T-helper 1 cell treated with Interleukin-12 subunit alpha and Interleukin-12 subunit beta and Interleukin-4 antibody, amounts not matched to agents 30 μg/mL and 1 μg/mL, for 36 hours (primary cell): ENCODE results near the gene PET117.

Source experiments
- H3K27ac Mint-ChIP-seq: one replicate; pipeline ENCODE4 v1.8.0; 2021; ENCODE audit warnings: mild to moderate bottlenecking, mixed read lengths
- H3K27me3 Mint-ChIP-seq: one replicate; pipeline ENCODE4 v1.8.0; 2021; ENCODE audit warnings: low read depth, mixed read lengths
- H3K36me3 Mint-ChIP-seq: one replicate; pipeline ENCODE4 v1.8.0; 2021; ENCODE audit warnings: low read depth, mixed read lengths
- H3K4me1 Mint-ChIP-seq: one replicate; pipeline ENCODE4 v1.8.0; 2021; ENCODE audit warnings: low read depth, mixed read lengths
- H3K4me3 Mint-ChIP-seq: one replicate; pipeline ENCODE4 v1.8.0; 2021; ENCODE audit warnings: mild to moderate bottlenecking, moderate library complexity, mixed read lengths
- H3K9me3 Mint-ChIP-seq: one replicate; pipeline ENCODE4 v1.8.0; 2021; ENCODE audit warnings: mixed read lengths

The PET117 gene

DNA sequence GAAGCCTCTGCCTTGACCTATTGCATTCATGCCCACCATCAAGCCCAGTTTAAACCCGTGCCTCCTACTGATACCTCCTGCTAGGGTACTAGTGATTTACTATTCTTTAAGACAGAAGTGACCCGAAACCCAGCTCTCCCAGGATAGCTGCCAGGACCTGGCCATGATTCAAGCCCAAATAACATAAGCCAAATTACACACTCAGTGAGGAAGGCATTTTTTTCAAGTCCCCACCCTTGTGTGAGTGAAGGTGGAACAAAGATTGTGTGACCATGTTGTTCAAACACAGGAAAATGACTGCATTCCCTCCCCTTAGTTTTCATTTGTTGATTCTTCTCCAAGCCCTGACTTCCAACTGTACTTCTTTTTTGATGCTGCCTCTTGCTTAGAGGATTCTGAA is 3.7 kb upstream of the PET117 start:
- Mint-ChIP-seq H3K27ac (no peak overlapping the region), H3K9me3 (peaks cover 7% of the 10 kb centered on the region), H3K36me3 (no peaks in the 10 kb centered on the region), H3K4me3 (no peak overlapping the region), H3K27me3 (peaks cover 4% of the 10 kb centered on the region), H3K4me1 (peaks cover 7% of the 10 kb centered on the region)

- peaks cover 8% of the 10 kb centered on the region for H3K36me3 Mint-ChIP-seq
- no peaks in the 10 kb centered on the region for H3K9me3 Mint-ChIP-seq
- H3K4me1 Mint-ChIP-seq = peaks cover 19% of the 10 kb centered on the region
- H3K4me3 Mint-ChIP-seq = peak overlapping the region; percentile 57
- H3K27ac Mint-ChIP-seq = peak overlapping the region; percentile 58
- peaks cover 4% of the 10 kb centered on the region for H3K27me3 Mint-ChIP-seq
Observed at GRCh38 chr20:18138266-18138582, 561 bp downstream of the PET117 start.

- Mint-ChIP-seq H3K9me3 (no peaks in the 10 kb centered on the region), H3K27ac (peak overlapping the region; percentile 58), H3K4me1 (peaks cover 19% of the 10 kb centered on the region), H3K36me3 (peaks cover 8% of the 10 kb centered on the region), H3K27me3 (peaks cover under 1% of the 10 kb centered on the region), H3K4me3 (peak overlapping the region; percentile 57)
Observed at GRCh38 chr20:18138639-18139583, 1.2 kb downstream of the PET117 start.

- no peak overlapping the region for H3K4me3 Mint-ChIP-seq
- no peaks in the 10 kb centered on the region for H3K27me3 Mint-ChIP-seq
- peaks cover 8% of the 10 kb centered on the region for H3K36me3 Mint-ChIP-seq
- no peak overlapping the region for H3K27ac Mint-ChIP-seq
- no peaks in the 10 kb centered on the region for H3K9me3 Mint-ChIP-seq
- H3K4me1 Mint-ChIP-seq = peaks cover 19% of the 10 kb centered on the region
Observed at GRCh38 chr20:18139832-18140231, 2.2 kb downstream of the PET117 start.

DNA sequence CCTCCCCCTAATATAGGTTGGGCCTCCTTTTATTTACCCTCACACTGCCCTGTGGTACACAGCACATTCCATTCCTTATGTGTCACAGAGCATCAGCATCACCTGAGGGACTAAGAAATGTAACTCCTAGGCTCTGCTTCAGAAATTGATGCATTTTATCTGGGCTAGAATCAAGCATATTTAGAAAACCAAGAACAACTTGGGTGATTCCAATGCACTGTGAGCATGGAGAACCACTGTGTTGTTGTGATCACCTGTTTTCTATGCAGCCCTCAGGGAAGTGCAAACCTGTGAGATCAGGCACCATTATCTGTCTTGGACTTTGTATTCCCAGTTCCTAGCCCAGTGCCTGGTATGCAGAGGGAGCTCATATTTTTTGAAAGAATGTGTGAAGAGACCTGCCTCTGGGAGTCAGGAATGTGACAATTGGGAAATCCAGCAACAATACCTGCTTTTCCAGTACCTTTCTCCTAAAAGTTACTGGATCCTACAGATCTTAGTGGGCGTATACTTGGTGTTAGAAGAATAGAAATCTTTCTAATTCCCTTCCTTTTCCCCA is 7.0 kb downstream of the PET117 start:
- Mint-ChIP-seq H3K9me3 (no peaks in the 10 kb centered on the region), H3K4me3 (no peak overlapping the region), H3K27ac (no peak overlapping the region), H3K4me1 (peaks cover 6% of the 10 kb centered on the region), H3K27me3 (no peaks in the 10 kb centered on the region), H3K36me3 (peaks cover 8% of the 10 kb centered on the region)

DNA sequence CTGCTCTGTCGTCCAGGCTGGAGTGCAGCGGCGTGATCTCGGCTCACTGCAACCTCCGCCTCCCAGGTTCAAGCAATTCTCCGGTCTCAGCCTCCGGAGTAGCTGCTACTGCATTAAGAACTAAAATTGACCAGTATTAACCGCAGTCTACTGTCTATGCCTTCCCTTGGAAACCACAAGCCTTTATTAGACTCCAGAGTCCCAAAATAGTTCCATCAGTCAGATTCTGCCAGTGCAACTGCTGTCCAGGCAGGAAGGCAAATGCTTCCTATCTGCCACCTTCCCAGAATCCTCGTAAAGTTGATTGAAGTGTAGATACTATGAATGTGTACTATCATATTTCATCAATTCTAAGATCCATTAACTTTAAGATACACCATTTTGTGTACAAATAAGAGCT is 16.7 kb downstream of the PET117 start:
- Mint-ChIP-seq H3K27ac (no peak overlapping the region), H3K36me3 (peaks cover 9% of the 10 kb centered on the region), H3K4me3 (no peak overlapping the region), H3K4me1 (no peaks in the 10 kb centered on the region), H3K27me3 (no peaks in the 10 kb centered on the region), H3K9me3 (no peaks in the 10 kb centered on the region)

DNA sequence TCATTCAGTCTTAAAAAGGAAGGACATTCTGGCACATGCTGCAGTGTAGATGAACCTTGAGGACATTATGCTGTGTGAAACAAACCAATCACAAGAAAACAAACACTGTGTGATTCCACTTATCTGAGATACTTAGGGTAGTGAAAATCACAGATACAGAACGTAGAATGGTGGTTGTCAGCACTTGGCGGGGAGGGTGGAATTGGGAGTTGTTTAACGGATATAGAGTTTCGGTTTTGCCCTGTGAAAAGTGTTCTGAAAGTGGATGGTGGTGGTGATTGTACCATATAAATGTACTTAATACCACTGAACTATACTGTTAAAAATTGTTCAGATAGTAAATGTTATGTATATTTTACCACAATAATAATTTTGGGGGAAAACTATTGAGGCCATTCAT is 18.4 kb downstream of the PET117 start:
- H3K4me3 Mint-ChIP-seq = no peak overlapping the region
- H3K9me3 Mint-ChIP-seq = no peaks in the 10 kb centered on the region
- no peak overlapping the region for H3K27ac Mint-ChIP-seq
- H3K27me3 Mint-ChIP-seq = no peaks in the 10 kb centered on the region
- no peaks in the 10 kb centered on the region for H3K4me1 Mint-ChIP-seq
- H3K36me3 Mint-ChIP-seq = peaks cover 9% of the 10 kb centered on the region

DNA sequence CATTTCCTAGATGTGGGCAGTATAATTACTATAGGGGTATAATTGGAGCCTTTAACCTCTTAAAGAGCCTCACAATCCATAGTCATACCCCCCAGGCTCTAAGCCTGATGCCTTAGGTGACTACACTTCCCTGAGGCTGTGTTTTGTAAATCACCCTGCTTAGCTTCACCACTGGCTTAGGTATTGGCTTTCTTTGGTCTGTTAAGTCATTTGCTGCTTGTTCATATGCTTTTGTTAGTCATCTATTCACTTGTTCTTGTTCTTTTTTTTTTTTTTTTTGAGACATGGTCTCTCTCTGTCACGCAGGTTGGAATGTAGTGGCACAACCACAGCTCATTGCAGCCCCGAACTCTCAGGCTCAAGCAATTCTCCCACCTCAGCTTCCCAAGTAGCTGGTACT is 26.7 kb downstream of the PET117 start:
- no peaks in the 10 kb centered on the region for H3K27me3 Mint-ChIP-seq
- peaks cover 19% of the 10 kb centered on the region for H3K4me1 Mint-ChIP-seq
- H3K27ac Mint-ChIP-seq = no peak overlapping the region
- no peak overlapping the region for H3K4me3 Mint-ChIP-seq
- H3K9me3 Mint-ChIP-seq = no peaks in the 10 kb centered on the region
- H3K36me3 Mint-ChIP-seq = peaks cover 20% of the 10 kb centered on the region

- Mint-ChIP-seq H3K9me3 (no peaks in the 10 kb centered on the region), H3K27ac (no peak overlapping the region), H3K4me1 (peaks cover 19% of the 10 kb centered on the region), H3K36me3 (peaks cover 20% of the 10 kb centered on the region), H3K27me3 (no peaks in the 10 kb centered on the region), H3K4me3 (no peak overlapping the region)
Observed at GRCh38 chr20:18165553-18165952, 27.9 kb downstream of the PET117 start.

DNA sequence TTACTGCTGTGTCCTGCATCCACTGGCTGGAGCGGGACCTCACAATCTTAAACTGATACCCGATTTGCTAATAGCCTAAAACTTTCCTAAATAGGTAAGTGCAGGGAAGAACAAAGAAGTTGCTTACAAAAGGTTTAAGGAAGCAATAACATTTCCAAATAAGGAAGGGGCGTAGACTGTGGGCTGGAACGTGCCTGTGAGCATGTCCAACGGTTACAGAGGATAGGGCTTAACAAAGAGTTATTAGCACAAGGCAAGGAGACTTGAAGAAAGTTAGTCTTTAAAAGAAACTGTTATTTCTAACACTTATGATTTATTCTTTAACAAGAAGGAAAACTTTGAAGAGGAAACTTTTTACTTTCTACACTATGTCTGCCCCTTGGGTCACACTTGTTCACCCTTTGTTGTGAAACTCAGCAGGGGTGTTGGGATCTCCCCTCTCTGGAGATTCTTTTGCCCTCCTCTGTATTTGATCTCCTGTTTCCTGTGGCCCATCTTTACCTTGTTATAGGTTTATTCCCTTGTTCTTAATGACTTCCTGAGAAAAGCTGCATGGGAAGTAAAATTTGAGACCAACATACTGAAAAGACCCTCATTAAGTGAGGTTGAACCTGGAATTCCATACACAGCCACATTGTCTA is 28.7 kb downstream of the PET117 start:
- Mint-ChIP-seq H3K4me1 (peaks cover 19% of the 10 kb centered on the region), H3K4me3 (no peak overlapping the region), H3K27ac (no peak overlapping the region), H3K27me3 (no peaks in the 10 kb centered on the region), H3K9me3 (no peaks in the 10 kb centered on the region), H3K36me3 (peaks cover 26% of the 10 kb centered on the region)

- no peak overlapping the region for H3K4me3 Mint-ChIP-seq
- no peak overlapping the region for H3K27ac Mint-ChIP-seq
- peaks cover 26% of the 10 kb centered on the region for H3K36me3 Mint-ChIP-seq
- peaks cover 19% of the 10 kb centered on the region for H3K4me1 Mint-ChIP-seq
- H3K9me3 Mint-ChIP-seq = no peaks in the 10 kb centered on the region
- no peaks in the 10 kb centered on the region for H3K27me3 Mint-ChIP-seq
Observed at GRCh38 chr20:18166950-18167349, 29.3 kb downstream of the PET117 start.

GRCh38 chr20:18172379-18172778 is 34.7 kb downstream of the PET117 start:
- no peak overlapping the region for H3K27ac Mint-ChIP-seq
- H3K27me3 Mint-ChIP-seq = no peaks in the 10 kb centered on the region
- H3K36me3 Mint-ChIP-seq = peaks cover 19% of the 10 kb centered on the region
- no peaks in the 10 kb centered on the region for H3K4me1 Mint-ChIP-seq
- H3K4me3 Mint-ChIP-seq = no peak overlapping the region
- no peaks in the 10 kb centered on the region for H3K9me3 Mint-ChIP-seq

GRCh38 chr20:18174906-18175683 is 37.4 kb downstream of the PET117 start:
- no peak overlapping the region for H3K27ac Mint-ChIP-seq
- peaks cover under 1% of the 10 kb centered on the region for H3K9me3 Mint-ChIP-seq
- H3K4me1 Mint-ChIP-seq = no peaks in the 10 kb centered on the region
- no peaks in the 10 kb centered on the region for H3K27me3 Mint-ChIP-seq
- H3K36me3 Mint-ChIP-seq = peaks cover 37% of the 10 kb centered on the region
- H3K4me3 Mint-ChIP-seq = no peak overlapping the region

GRCh38 chr20:18176318-18176785 is 38.7 kb downstream of the PET117 start:
- Mint-ChIP-seq H3K27me3 (no peaks in the 10 kb centered on the region), H3K4me3 (no peak overlapping the region), H3K27ac (no peak overlapping the region), H3K4me1 (no peaks in the 10 kb centered on the region), H3K9me3 (peaks cover 7% of the 10 kb centered on the region), H3K36me3 (peaks cover 38% of the 10 kb centered on the region)
